H1 (cell line): Measurements from ENCODE around the gene CAPNS1.

Source experiments
- CTCF ChIP-seq, 3 experiments: IDR thresholded peaks; 1 replicate in 2 of 3; 2 replicates in 1 of 3; pipeline versions ENCODE4 v1.5.1 to v1.6.1; 2011; ENCODE audit warnings: low read length in 3 of 3, mild to moderate bottlenecking in 3 of 3, inconsistent platforms in 2 of 3, low read depth in 1 of 3, moderate library complexity in 1 of 3; ENCODE audit not compliant: insufficient read depth in 1 of 3; ENCODE audit errors: control extremely low read depth in 1 of 3
- EP300 ChIP-seq, 2 experiments: IDR thresholded peaks; 1 replicate in 1 of 2; 2 replicates in 1 of 2; pipeline ENCODE4 v1.6.1; 2011 to 2012; ENCODE audit warnings: low read depth in 2 of 2, low read length in 2 of 2, mild to moderate bottlenecking in 2 of 2, borderline replicate concordance in 1 of 2, inconsistent platforms in 1 of 2, moderate library complexity in 1 of 2
- EZH2 ChIP-seq: fragments of 200-600 bp; sonication (generic); IDR thresholded peaks from 2 replicates; pipeline ENCODE4 v1.7.1; 2012; ENCODE audit warnings: low read depth, mild to moderate bottlenecking, moderate library complexity, low read length, inconsistent platforms; ENCODE audit not compliant: severe bottlenecking
- MAX ChIP-seq: IDR thresholded peaks from 2 replicates; pipeline ENCODE4 v1.6.1; 2012; ENCODE audit warnings: inconsistent platforms
- USF2 ChIP-seq: IDR thresholded peaks from 2 replicates; pipeline ENCODE4 v1.6.1; 2011; ENCODE audit warnings: low read length, improper control_type of control experiment
- YY1 ChIP-seq: IDR thresholded peaks from 2 replicates; pipeline ENCODE4 v1.6.1; 2011; ENCODE audit warnings: low read depth, mild to moderate bottlenecking, low read length
- ZNF274 ChIP-seq: IDR thresholded peaks from 2 replicates; pipeline ENCODE4 v1.7.0; 2012; ENCODE audit warnings: low read length, borderline replicate concordance; ENCODE audit errors: extremely low read depth

- TF ChIP-seq CTCF (IDR thresholded peaks at IDR 0.05; ENCODE audit: control extremely low read depth in 1 of 3, insufficient read depth in 1 of 3, low read depth in 1 of 3, low read length in 3 of 3) (no peak), ZNF274 (no peak), USF2 (no peak), EP300 (IDR thresholded peaks at IDR 0.05; ENCODE audit: borderline replicate concordance in 1 of 2, low read depth in 2 of 2, low read length in 2 of 2) (no peak), EZH2 (no peak), YY1 (no peak), MAX (no peak)
These were observed 23.9 kb downstream of the CAPNS1 start for GRCh38 chr19:36163813-36164212.
